SJCRH30 (cell line): ENCODE data around the gene HTRA3. TPM values are rescaled to one million over a fixed set of nuclear protein-coding genes. Genes with fewer than 3 reads are reported as not detected.

Source experiments
- DNase-seq, 2 experiments: peaks; one replicate each; pipeline ENCODE4 v3.0.0-alpha.2; 2015 to 2020
- H3K27ac ChIP-seq: fragments of 250-450 bp; sonication (Bioruptor Pico); 2 replicates; pipeline ENCODE4 v1.5.1; 2020; ENCODE audit warnings: mild to moderate bottlenecking, moderate library complexity
- H3K27me3 ChIP-seq: fragments of 250-450 bp; sonication (Bioruptor Pico); 2 replicates; pipeline ENCODE4 v1.5.1; 2020; ENCODE audit warnings: mild to moderate bottlenecking, moderate library complexity
- H3K36me3 ChIP-seq: fragments of 250-450 bp; sonication (Bioruptor Pico); 2 replicates; pipeline ENCODE4 v1.5.1; 2020; ENCODE audit warnings: mild to moderate bottlenecking, moderate library complexity
- H3K4me1 ChIP-seq: fragments of 250-450 bp; sonication (Bioruptor Pico); 2 replicates; pipeline ENCODE4 v1.5.1; 2020; ENCODE audit warnings: mild to moderate bottlenecking, moderate library complexity
- H3K4me3 ChIP-seq: fragments of 250-450 bp; sonication (Bioruptor Pico); 2 replicates; pipeline ENCODE4 v1.5.1; 2020; ENCODE audit warnings: mild to moderate bottlenecking, moderate library complexity
- H3K9me3 ChIP-seq: fragments of 250-450 bp; sonication (Bioruptor Pico); replicated peaks from 2 replicates; pipeline ENCODE4 v1.5.1; 2020; ENCODE audit warnings: mild to moderate bottlenecking, moderate library complexity
- total RNA-seq: library from RNA; depleted of rRNA; stranded (reverse); fragments of >200 nt; shearing (Covaris generic); gene quantifications from 2 replicates; pipeline ENCODE4 v1.2.3, GENCODE V29; 2014

HTRA3 gene
- total RNA-seq, 1 experiment from 2014 or later, result 0.08 TPM

- no peak for DNase-seq
- no peaks in the 10 kb centered on the region for H3K4me1 ChIP-seq
- H3K27ac ChIP-seq, result no peak overlapping the region
- peaks cover 6% of the 10 kb centered on the region for H3K9me3 ChIP-seq
- no peaks in the 10 kb centered on the region for H3K27me3 ChIP-seq
- no peaks in the 10 kb centered on the region for H3K36me3 ChIP-seq
- no peak overlapping the region for H3K4me3 ChIP-seq
Observed at GRCh38 chr4:8328456-8328855, 58.9 kb downstream of the HTRA3 start.

DNA sequence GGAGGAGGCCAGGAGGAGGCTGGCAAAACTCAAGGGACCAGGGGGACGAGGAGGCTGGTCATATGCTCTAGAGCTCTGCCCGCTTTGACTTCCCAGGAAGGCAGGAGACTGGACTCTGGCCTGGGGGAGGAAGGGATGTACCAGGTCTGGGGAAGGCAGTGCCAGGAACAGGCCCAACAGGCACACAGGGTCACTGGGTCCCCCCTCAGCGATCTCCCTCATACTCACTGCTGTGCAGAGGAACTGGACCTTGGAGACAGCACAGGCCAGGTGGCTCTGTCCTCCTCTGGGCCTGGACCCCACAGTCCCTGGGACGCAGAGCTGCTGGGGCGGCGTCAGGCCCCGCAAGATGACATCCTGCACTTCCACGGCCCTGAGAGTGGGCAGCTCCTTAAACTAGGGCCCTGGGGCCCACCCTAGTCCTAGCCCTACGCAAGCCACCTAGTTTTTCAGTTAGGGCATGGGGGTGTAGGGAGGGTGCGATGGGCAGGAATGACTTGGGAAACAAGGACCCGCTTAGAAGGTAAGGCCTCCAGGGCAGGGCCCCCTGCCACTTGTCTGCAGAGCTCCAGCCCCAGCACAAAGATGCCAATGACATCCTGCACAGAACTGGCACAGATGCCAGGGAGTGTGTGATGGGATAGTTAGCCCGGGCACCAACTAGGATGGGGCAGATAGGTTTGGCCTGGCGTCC, 59.5 kb downstream of the HTRA3 start:
- H3K36me3 ChIP-seq, result no peaks in the 10 kb centered on the region
- no peak overlapping the region for H3K27ac ChIP-seq
- H3K4me1 ChIP-seq, result no peaks in the 10 kb centered on the region
- H3K27me3 ChIP-seq, result no peaks in the 10 kb centered on the region
- peaks cover 6% of the 10 kb centered on the region for H3K9me3 ChIP-seq
- no peak for DNase-seq
- H3K4me3 ChIP-seq, result no peak overlapping the region

- no peaks in the 10 kb centered on the region for H3K36me3 ChIP-seq
- no peak overlapping the region for H3K4me3 ChIP-seq
- no peaks in the 10 kb centered on the region for H3K27me3 ChIP-seq
- DNase-seq, result no peak
- H3K27ac ChIP-seq, result no peak overlapping the region
- H3K9me3 ChIP-seq, result peaks cover 6% of the 10 kb centered on the region
- no peaks in the 10 kb centered on the region for H3K4me1 ChIP-seq
Observed at GRCh38 chr4:8329560-8329858, 60.0 kb downstream of the HTRA3 start.

DNA sequence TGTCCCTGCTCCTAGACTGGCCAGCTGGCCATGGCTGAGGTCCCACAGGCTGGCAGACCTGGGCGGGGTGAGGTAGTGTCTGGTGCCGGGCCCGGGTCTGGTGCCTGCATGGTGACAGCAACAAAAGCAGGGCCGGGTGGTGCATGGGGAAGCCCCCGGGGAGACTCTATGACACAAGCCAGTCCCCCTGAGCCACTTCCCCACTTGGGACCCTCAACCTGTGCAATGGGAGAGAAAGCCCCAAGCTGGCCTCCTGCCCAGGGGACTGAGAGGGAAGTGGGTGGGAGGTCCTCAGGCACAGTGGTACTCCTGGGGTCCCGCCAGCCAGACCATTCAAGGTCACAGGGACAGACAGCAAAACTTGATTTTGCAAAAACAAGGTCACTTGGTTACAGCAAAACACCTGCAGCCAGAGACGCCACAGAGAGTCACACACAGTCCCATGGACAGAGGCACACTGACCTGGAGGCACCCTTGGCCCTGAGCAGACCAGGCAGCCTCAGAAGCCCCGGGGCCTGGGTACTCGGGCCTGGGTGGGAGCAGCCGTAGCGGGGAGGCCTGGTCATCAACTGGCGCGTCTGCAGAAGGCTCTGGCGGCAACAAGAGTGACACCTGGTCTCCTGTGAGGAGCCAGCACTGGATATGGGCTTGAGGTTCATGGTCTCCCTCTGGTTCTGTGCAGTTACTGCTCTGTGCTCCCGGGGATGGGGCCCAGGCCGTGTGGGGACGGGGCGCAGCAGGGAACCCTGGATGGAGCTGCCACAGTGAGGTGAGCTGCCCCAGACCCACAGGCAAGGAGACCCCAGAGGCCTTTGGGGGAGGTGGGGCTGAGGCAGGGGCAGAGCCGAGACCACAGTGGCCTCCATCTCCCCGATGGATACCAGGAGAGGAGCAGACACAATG, 60.6 kb downstream of the HTRA3 start:
- Histone ChIP-seq H3K36me3 (no peaks in the 10 kb centered on the region), H3K27me3 (no peaks in the 10 kb centered on the region), H3K9me3 (peaks cover 6% of the 10 kb centered on the region), H3K4me3 (no peak overlapping the region), H3K4me1 (no peaks in the 10 kb centered on the region), H3K27ac (no peak overlapping the region)
- no peak for DNase-seq

DNA sequence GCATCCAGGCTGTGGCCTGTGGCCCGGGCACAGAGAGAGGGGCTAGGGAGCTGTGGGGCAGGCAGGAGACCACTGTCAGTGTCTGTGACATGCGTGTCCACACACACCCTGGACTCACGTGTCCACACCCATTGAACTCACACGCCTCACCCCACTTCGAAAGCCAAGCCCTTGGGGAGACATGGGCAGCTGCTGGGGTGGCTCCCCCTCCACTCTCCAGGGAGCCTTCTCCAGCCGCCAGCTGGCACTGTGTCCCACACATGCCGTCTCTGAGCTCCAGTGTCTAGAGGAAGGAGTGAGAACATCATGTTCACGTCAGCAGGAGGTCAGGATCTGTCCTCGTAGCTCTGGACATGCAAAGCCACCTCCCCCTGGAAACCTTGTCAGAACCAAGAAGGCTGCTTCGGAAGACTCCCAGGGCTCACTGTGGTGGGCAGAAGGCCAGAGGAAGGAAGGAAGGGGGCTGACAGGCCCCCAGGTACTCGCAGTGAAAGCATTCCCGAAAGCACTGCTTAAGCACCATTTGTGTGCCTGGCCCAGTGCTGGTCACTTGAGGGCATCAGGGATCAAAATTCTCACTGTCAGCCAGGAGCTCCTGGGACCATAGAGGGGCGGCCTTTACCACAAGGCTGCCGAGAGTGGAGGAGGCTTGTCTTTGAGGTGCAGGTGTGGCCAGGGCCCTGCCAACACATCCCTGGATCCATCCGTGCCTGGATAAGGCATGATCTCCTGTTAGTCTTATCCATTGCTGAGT, 61.4 kb downstream of the HTRA3 start:
- Histone ChIP-seq H3K36me3 (no peaks in the 10 kb centered on the region), H3K27ac (no peak overlapping the region), H3K27me3 (no peaks in the 10 kb centered on the region), H3K4me1 (no peaks in the 10 kb centered on the region), H3K9me3 (peaks cover 6% of the 10 kb centered on the region), H3K4me3 (no peak overlapping the region)
- no peak for DNase-seq

DNA sequence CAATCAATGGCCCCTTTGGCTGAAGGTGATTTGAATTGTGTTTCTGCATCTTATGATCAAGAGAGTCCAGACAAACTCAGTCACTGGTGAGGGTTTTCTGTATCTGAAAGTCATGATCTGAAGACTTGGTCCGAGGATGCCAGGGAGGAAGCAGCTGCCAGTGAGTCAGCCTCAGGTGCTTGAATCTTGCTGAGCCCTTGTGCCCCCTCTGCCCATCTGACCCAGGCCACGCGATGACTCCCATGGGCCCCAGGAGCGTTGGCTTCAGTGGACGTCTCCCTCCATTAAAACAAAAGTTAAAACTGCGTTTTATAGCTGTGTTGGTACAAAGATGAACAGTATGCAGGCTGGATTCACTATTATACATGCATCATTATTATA, 62.0 kb downstream of the HTRA3 start:
- Histone ChIP-seq H3K4me1 (no peaks in the 10 kb centered on the region), H3K4me3 (no peak overlapping the region), H3K27ac (no peak overlapping the region), H3K9me3 (peaks cover 3% of the 10 kb centered on the region), H3K36me3 (no peaks in the 10 kb centered on the region), H3K27me3 (no peaks in the 10 kb centered on the region)
- DNase-seq, result no peak

- no peaks in the 10 kb centered on the region for H3K27me3 ChIP-seq
- H3K27ac ChIP-seq, result no peak overlapping the region
- H3K4me3 ChIP-seq, result no peak overlapping the region
- 0 out of 2 replicates have a peak, but pooled peaks cover 3% of the 10 kb centered on the region for H3K9me3 ChIP-seq
- H3K36me3 ChIP-seq, result no peaks in the 10 kb centered on the region
- DNase-seq, result no peak
- no peaks in the 10 kb centered on the region for H3K4me1 ChIP-seq
Observed at GRCh38 chr4:8332038-8332857, 62.7 kb downstream of the HTRA3 start.

DNA sequence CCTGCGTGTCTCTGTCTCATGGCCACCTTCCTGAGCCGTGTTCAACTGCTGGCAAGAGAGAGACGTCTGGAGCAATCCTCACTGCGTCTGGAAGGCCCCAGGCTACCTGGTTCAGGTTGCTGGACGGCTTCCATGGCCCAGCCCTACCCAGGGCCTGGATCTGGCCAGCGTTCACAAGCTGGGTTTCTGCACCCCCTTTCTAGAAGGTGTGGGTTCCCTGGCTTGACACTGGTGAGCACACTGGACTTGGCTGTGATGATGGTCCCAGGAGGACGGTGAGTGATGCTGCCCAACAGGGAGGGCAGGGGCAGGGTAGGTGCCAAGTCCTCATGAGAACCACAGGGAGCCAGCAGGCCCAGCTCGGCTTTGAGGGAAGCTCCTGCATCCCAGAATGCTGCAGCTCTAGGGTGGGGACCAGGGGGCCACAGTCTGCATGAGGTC, 63.4 kb downstream of the HTRA3 start:
- DNase-seq, result no peak
- H3K9me3 ChIP-seq, result 0 out of 2 replicates have a peak, but pooled peaks cover 3% of the 10 kb centered on the region
- no peaks in the 10 kb centered on the region for H3K27me3 ChIP-seq
- no peak overlapping the region for H3K27ac ChIP-seq
- no peak overlapping the region for H3K4me3 ChIP-seq
- H3K4me1 ChIP-seq, result no peaks in the 10 kb centered on the region
- H3K36me3 ChIP-seq, result no peaks in the 10 kb centered on the region

DNA sequence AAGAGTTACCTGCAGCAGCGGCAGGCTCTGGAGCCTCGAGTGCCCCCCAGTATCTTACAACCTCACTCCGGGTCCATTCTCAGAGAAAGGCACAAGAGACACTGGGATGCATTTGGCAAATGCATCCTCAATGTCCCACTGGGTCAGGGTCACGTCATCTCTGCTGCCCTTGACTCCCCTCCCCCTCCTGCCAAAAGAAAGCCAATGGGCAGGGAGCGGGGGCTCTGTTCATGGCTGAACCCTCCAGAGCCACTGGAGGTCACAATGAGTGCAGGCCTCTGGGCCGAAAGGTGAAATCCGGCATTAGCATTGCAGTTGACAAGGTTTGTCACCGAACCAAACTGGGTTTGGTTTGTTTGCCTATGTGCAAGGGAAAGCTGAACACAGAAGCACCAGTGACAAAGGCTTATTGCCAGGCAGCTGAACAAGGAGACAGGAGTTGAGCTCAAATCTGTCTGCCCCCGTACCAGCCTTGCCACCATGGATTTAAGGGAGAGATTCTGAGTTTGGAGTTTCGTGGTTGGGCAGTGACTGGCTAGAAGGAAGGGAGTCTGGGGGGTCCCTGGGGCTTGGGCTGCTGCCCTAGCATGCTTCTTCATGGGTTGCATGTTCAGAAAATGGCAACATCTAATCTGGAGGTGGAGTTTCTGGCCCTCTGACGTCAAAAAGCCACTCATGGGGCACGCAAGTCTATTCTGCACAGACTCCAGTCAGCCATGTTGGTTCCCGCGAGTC, 64.3 kb downstream of the HTRA3 start:
- H3K4me1 ChIP-seq, result no peaks in the 10 kb centered on the region
- no peak overlapping the region for H3K4me3 ChIP-seq
- no peaks in the 10 kb centered on the region for H3K27me3 ChIP-seq
- DNase-seq, result no peak
- 0 out of 2 replicates have a peak, but pooled peaks cover 3% of the 10 kb centered on the region for H3K9me3 ChIP-seq
- H3K36me3 ChIP-seq, result no peaks in the 10 kb centered on the region
- no peak overlapping the region for H3K27ac ChIP-seq

DNA sequence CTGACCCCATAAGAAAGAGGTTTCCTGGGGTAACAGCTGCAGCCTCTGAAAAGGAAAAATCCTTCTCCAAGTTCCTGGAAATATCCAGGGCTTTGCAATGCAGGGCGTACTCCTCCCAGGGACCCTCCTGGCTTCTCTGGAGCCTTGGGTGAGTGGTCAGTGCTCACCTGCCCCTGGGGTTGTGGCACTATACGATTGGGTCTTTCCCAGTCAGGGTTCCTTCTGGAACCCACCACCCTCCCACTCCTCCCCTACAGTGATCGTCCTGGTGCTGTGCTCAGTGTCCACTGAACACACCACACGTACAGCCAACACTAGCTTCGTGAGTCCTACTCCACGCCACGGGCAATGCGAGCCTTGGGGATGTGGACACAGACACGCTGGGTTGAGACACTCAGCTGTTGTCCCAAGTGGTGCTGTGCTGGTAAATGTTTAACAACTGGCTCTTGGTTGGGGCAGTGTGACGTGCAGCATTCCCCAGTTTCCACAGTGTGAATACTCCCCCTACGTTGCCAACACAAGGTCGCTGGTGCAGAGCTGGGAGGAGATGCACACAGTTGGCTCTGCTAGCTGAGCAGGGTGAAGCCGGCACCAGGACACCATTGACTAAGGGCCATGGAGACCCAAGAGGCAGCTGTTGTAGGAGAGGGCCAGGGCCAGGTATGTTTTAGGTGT, 65.4 kb downstream of the HTRA3 start:
- Histone ChIP-seq H3K9me3 (0 out of 2 replicates have a peak, but pooled peaks cover 3% of the 10 kb centered on the region), H3K4me1 (no peaks in the 10 kb centered on the region), H3K27ac (no peak overlapping the region), H3K4me3 (no peak overlapping the region), H3K36me3 (no peaks in the 10 kb centered on the region), H3K27me3 (no peaks in the 10 kb centered on the region)
- DNase-seq, result no peak

DNA sequence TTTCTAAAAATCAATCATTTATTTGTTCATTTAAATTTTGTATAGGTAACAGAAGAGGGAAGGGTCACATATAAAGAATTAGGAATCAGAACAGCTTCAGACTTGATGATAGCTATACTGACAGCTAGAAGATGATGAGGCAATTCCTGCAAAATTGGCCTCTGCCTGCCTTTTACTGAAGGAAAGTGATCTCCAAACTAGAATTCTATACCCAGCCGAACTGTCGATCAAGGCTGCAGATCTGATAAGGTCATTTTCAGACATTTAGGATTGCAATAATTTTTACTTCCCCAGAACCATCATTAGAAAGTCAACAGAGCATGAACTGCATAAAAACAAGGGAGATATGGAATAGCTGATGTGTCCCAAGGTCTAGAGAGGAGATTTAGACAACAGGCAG, 66.3 kb downstream of the HTRA3 start:
- Histone ChIP-seq H3K27ac (no peak overlapping the region), H3K27me3 (no peaks in the 10 kb centered on the region), H3K36me3 (no peaks in the 10 kb centered on the region), H3K4me3 (no peak overlapping the region), H3K9me3 (0 out of 2 replicates have a peak, but pooled peaks cover 3% of the 10 kb centered on the region), H3K4me1 (peaks cover 3% of the 10 kb centered on the region)
- DNase-seq, result no peak

DNA sequence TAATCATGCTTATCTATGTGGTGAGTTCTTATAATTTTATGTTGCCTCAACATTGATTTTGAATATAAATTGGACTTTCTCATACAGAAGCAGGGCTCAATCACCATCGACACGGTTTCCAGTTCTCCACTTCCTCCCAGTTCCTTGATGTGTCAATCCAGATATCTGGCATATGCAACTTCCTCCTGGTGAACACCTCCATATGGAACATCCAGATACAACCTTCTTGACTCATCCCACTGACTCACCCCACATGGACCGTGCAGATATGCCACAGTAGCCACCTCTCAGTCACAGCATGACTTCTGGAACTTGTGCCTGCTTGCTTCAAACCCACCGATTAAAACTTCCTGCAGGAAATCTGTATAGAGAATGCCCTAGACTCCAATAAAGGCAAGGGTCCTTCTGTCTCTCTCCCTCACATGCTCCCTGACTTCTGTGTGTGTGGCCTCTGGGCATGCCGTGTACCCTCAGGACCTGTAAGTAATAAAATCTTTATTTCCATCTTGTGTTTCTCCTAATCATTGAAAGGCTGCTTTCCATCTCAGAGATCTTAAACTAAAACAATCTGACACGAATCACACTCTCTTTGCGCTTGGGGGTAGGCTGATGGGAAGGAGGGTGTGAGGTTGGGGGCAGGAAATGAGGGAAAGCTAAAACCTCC, 67.0 kb downstream of the HTRA3 start:
- no peak overlapping the region for H3K27ac ChIP-seq
- H3K4me3 ChIP-seq, result no peak overlapping the region
- 0 out of 2 replicates have a peak, but pooled peaks cover 3% of the 10 kb centered on the region for H3K9me3 ChIP-seq
- no peaks in the 10 kb centered on the region for H3K27me3 ChIP-seq
- peaks cover 10% of the 10 kb centered on the region for H3K4me1 ChIP-seq
- no peaks in the 10 kb centered on the region for H3K36me3 ChIP-seq
- no peak for DNase-seq
